ENCODE measurements around the gene IWS1.

DNA sequence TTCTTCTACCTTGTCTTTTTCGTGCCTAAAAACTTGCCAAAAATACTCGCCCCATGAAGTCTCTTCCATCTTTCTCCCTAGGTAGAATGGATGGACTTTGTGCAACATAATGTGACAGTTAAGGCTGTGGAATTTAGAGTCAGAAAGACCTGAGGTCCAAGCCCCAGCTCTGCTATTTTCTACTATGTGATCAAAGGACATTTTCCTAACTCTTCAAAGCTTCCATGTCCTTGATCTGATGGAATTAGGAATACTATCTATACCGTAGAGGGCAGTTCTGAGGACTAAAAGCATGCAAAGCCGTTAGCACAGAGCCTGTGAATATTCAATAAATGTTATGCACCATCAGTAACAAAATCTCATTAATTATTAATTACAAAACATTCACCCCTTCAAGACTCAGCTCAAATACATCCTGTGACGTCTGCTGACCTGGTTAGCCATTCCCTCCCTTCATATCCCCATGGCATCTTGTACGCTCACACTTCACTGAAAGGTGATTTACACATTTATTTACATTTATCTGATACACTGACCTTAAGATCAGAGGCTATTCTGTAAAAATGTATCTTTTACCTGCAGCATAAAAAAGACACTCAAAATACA lies 15.1 kb downstream of the IWS1 start:
- TF ChIP-seq, protein P1, sequence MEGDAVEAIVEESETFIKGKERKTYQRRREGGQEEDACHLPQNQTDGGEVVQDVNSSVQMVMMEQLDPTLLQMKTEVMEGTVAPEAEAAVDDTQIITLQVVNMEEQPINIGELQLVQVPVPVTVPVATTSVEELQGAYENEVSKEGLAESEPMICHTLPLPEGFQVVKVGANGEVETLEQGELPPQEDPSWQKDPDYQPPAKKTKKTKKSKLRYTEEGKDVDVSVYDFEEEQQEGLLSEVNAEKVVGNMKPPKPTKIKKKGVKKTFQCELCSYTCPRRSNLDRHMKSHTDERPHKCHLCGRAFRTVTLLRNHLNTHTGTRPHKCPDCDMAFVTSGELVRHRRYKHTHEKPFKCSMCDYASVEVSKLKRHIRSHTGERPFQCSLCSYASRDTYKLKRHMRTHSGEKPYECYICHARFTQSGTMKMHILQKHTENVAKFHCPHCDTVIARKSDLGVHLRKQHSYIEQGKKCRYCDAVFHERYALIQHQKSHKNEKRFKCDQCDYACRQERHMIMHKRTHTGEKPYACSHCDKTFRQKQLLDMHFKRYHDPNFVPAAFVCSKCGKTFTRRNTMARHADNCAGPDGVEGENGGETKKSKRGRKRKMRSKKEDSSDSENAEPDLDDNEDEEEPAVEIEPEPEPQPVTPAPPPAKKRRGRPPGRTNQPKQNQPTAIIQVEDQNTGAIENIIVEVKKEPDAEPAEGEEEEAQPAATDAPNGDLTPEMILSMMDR (IDR thresholded peaks at IDR 0.05): no peak
- TF ChIP-seq POLR2A (IDR thresholded peaks at IDR 0.05; ENCODE audit: low read length): no peak
- no peak for TF ChIP-seq ESRRA (IDR thresholded peaks at IDR 0.05; ENCODE audit: borderline replicate concordance, low read length)
- TF ChIP-seq SMC3 (IDR thresholded peaks at IDR 0.05): no peak
- no peak for TF ChIP-seq CHD4 (IDR thresholded peaks at IDR 0.05; ENCODE audit: borderline replicate concordance)
- TF ChIP-seq ZFP36 (IDR thresholded peaks at IDR 0.05; ENCODE audit: borderline replicate concordance, partially characterized antibody): no peak
- no peak for TF ChIP-seq MAZ (IDR thresholded peaks at IDR 0.05; ENCODE audit: borderline replicate concordance, low read depth, low read length)
- TF ChIP-seq RAD21 (conservative IDR thresholded peaks at IDR 0.05 in 1 of 2, IDR thresholded peaks at IDR 0.05 in 1 of 2): no peak
- no peak for TF ChIP-seq SREBF2 (IDR thresholded peaks at IDR 0.05)
- TF ChIP-seq NR3C1 (IDR thresholded peaks at IDR 0.05): no peak
- no peak for TF ChIP-seq HOXA7 (CRISPR knock-in tag; IDR thresholded peaks at IDR 0.05)
- TF ChIP-seq HDAC2 (IDR thresholded peaks at IDR 0.05): no peak

All from A549 (cell line).